Muscle layer of duodenum (tissue), 2 donors: ENCODE measurements around the gene CNN3.

Source experiments
- H3K27ac ChIP-seq: one replicate; pipeline ENCODE4 v1.7.0; 2013; ENCODE audit warnings: mild to moderate bottlenecking, low read length
- H3K27me3 ChIP-seq: one replicate; pipeline ENCODE4 v1.7.0; 2013; ENCODE audit warnings: low read depth, mild to moderate bottlenecking, control low read depth, low read length
- H3K36me3 ChIP-seq, 2 donors: one replicate each; pipeline ENCODE4 v1.7.0; 2013; ENCODE audit warnings: low read length in 2 of 2, control low read depth in 1 of 2, mild to moderate bottlenecking in 1 of 2; ENCODE audit not compliant: insufficient read depth in 2 of 2, control insufficient read depth in 1 of 2
- H3K4me1 ChIP-seq, 2 donors: one replicate each; pipeline ENCODE4 v1.7.0; 2013; ENCODE audit warnings: low read length in 2 of 2, mild to moderate bottlenecking in 2 of 2, control low read depth in 1 of 2, moderate library complexity in 1 of 2; ENCODE audit not compliant: insufficient read depth in 2 of 2, control insufficient read depth in 1 of 2
- H3K4me3 ChIP-seq, 2 donors: one replicate each; pipeline ENCODE4 v1.7.0; 2013; ENCODE audit warnings: low read length in 2 of 2, low read depth in 1 of 2, mild to moderate bottlenecking in 1 of 2
- H3K9me3 ChIP-seq, 2 donors: one replicate each; pipeline ENCODE4 v1.7.0; 2013; ENCODE audit warnings: low read length in 2 of 2, control low read depth in 1 of 2, mild to moderate bottlenecking in 1 of 2; ENCODE audit not compliant: control insufficient read depth in 1 of 2
- donor health status: healthy.

CNN3 gene

DNA sequence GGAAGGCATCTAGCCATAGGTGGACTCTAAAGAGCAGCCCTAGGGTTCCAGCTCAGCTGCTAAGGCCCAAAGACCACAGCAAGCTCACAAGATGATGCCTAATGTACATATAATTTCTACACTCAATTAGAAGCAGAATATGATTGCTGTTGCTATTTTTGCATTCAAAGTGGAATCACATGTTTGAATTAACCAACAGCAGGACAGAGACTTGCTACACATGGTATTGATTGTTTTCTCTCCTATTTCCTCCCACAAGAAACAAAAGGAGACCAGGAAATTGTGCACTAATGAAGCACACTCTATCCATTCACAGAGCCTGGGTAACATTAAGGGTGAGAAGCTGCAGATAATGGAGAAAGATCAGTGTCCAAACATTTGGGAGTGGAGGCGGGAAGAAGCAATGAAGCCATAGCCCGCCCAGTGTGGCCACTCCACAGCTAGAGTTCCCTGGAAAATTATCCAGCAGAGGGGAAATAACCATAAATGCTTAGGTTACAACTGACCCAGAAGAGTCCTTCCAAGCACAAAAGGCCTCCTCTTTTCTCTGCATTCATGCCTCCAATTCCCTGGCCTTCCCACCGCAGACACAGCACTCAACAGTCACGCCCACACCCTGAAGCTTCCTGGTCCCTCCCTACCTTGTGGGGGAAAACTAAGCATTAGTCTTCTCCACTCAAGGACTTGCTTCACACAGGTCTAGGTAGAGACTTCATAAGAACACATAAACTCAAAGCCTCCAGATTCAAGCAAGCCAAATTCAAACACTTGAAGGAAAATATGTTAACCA lies 7.5 kb downstream of the CNN3 start:
- peak overlapping the region in 1 of 2 donors; percentile 44 for H3K4me3 ChIP-seq
- H3K27ac ChIP-seq: peak overlapping the region; percentile 5
- H3K9me3 ChIP-seq: no peaks in the 10 kb centered on the region
- no peaks in the 10 kb centered on the region for H3K36me3 ChIP-seq
- no peaks in the 10 kb centered on the region for H3K27me3 ChIP-seq
- peaks cover 4 to 47% of the 10 kb centered on the region in 2 donors for H3K4me1 ChIP-seq

DNA sequence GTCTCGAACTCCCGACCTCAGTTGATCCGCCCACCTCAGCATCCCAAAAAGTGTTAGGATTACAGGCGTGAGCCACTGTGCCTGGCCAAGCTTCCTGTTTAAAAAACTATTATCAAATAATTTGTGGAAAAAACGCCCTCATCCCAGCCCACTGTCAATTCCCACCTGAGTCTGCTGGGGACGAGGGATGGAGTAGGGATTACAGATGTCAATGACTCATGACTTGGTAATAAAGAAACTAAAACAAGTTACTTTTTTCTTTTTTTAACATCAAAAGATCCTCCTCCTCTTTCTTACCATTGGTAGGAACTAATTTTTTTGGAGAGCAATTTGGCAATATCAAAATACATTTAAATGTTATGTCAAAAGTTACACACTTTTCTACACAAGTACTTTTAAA lies 9.7 kb downstream of the CNN3 start:
- peaks cover 15 to 55% of the 10 kb centered on the region in 2 donors for H3K4me1 ChIP-seq
- no peaks in the 10 kb centered on the region for H3K9me3 ChIP-seq
- H3K36me3 ChIP-seq: no peaks in the 10 kb centered on the region
- no peaks in the 10 kb centered on the region for H3K27me3 ChIP-seq
- H3K4me3 ChIP-seq: no peak overlapping the region
- H3K27ac ChIP-seq: no peak overlapping the region

DNA sequence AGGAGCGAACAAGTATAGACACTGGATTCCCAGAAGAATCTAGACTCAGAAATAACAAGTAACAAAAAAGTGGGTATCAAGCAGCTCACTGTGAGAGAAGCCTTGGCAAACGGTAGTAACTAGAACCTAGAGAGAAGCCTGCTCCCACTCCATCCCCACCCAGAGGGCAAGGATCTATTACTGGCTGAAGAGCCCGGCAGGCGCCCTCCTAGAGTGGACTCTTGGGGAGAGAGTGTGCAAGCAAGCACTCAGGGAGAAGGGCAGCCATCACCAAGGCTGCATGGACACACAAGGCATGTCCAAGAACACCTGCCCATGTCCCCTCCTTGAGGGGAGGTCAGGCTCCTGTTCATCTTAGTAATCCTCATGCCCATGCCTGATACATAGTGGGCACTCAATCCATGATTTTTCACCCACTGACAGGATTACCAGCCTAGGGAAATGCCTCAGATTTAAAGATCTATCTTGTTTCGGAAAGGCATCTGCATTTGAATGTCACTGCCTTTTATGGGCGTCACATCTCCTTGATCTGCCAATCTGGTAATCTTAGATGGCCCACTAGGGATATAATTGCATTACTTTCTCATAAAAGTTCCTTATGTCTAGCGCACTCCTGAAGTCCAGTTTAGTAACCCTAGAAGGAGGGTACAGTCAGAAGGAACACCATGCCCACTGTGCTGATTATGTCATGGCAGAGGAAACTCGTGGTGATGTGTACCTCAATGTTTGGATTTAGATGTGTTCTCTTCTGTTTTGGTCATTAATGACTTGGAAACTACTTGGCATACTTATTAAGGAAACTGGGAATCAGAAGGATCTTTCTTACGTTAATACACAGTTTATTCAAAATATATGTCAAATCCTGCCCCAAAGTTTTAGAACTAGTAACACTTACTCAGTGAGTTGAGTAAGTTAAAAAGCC lies 14.4 kb downstream of the CNN3 start:
- H3K9me3 ChIP-seq: no peaks in the 10 kb centered on the region
- H3K27me3 ChIP-seq: no peaks in the 10 kb centered on the region
- H3K4me1 ChIP-seq: peaks cover 13 to 43% of the 10 kb centered on the region in 2 donors
- H3K36me3 ChIP-seq: peaks cover 0 to 6% of the 10 kb centered on the region in 2 donors
- peak overlapping the region; percentile 40 for H3K27ac ChIP-seq
- H3K4me3 ChIP-seq: peak overlapping the region in 1 of 2 donors; percentile 20

DNA sequence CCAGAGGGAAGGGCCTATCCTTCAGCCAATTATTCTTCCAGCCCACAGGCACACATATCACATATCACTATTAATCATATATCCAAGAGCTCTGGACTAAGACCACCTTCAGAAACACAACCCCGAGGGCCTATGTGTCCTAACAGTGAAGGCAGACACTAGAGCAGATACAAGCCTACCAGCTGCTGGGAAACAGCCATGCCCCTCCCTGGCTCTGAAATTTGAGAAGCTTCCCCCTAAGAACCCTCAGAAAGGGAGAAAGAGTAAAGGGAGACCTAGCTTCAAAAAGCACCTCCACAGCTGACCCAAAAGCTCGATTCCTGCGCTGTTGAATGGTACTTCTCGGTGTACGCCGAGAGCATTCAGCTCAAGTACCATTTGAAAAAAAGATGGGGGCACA lies 17.4 kb downstream of the CNN3 start:
- Histone ChIP-seq H3K36me3 (peaks cover 0 to 6% of the 10 kb centered on the region in 2 donors), H3K4me3 (no peak overlapping the region), H3K9me3 (no peaks in the 10 kb centered on the region), H3K4me1 (peaks cover 13 to 66% of the 10 kb centered on the region in 2 donors), H3K27ac (no peak overlapping the region), H3K27me3 (no peaks in the 10 kb centered on the region)

DNA sequence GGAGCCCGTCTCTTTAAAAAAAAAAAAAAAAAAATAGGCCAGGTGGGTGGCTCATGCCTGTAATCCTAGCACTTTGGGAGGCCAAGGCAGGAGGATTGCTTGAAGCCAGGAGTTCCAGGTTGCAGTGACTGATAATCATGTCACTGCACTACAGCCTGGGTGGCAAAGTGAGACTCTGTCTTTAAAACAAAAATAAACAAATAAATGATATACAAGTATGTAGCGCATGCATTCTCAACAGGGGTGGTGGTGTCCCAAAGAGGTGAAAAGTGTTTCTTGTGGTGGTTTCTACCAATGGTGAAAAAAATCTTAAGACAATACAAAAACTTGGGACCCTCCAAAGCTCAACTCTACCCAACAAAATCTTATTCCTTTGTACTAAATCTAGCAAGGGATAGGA lies 17.9 kb downstream of the CNN3 start:
- Histone ChIP-seq H3K4me1 (peaks cover 13 to 71% of the 10 kb centered on the region in 2 donors), H3K4me3 (no peak overlapping the region), H3K27me3 (no peaks in the 10 kb centered on the region), H3K27ac (no peak overlapping the region), H3K9me3 (no peaks in the 10 kb centered on the region), H3K36me3 (peaks cover 0 to 6% of the 10 kb centered on the region in 2 donors)

DNA sequence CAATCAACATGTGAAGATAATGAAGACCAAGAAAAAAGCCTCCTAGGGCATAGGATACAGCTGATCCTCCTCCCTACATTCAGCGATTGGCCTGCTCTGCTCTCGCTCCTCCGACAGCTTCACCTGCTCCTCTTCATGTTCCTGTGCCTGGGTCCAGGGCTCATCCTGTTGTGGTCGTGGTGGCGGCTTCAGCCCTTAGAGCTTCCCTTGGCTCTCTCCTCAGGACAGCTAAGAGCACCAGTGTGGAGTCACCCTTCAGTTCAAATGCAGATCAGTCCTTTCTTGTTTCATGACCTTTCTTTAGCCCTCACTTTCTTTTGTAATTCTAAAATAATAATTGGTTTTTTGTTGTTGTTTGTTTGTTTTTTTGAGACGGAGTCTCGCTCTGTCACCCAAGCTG lies 18.7 kb downstream of the CNN3 start:
- Histone ChIP-seq H3K36me3 (peaks cover 0 to 6% of the 10 kb centered on the region in 2 donors), H3K4me3 (no peak overlapping the region), H3K9me3 (no peaks in the 10 kb centered on the region), H3K27ac (no peak overlapping the region), H3K27me3 (no peaks in the 10 kb centered on the region), H3K4me1 (peaks cover 8 to 72% of the 10 kb centered on the region in 2 donors)

DNA sequence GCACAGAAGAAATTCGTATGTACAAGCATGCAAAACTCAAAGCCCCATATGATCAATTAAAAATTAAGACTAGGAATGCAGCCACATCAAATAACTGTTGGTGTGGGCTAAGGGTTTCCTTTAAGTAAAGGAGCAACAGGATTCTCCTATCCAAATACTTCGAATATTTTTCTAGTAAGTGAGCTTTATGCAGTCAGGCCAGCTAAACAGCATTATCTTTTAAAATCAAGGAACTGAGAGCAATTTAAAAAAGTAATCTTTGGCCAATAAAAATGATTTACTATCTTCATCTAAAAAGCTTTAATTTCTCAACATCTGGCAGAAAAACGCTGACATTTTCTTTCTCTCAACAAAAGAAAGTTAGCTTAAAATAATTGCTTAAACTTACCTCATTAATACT lies 19.8 kb downstream of the CNN3 start:
- no peaks in the 10 kb centered on the region for H3K9me3 ChIP-seq
- no peak overlapping the region for H3K4me3 ChIP-seq
- peaks cover 0 to 6% of the 10 kb centered on the region in 2 donors for H3K36me3 ChIP-seq
- no peaks in the 10 kb centered on the region for H3K27me3 ChIP-seq
- H3K27ac ChIP-seq: no peak overlapping the region
- H3K4me1 ChIP-seq: peaks cover under 1 to 73% of the 10 kb centered on the region in 2 donors

DNA sequence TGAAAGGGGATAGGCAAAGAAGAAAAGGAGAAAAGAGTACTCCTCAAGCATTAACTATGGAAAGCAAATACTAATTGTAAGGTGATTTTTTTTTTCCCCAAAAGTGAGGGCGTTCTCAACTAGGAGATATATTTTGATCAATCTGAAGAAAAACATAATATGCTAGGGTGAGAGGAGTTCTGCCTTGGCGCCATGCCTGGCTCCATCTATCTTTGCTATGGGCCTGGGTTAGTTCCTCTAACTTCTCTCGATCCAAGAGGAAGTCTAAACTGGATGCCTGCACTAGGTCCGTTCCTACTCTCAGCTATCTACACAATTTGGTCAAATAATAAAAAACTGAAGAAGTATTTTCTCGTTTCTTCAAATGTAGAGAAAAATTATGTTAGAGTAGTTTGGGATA lies 20.5 kb downstream of the CNN3 start:
- Histone ChIP-seq H3K27me3 (no peaks in the 10 kb centered on the region), H3K4me3 (no peak overlapping the region), H3K4me1 (peaks cover 0 to 73% of the 10 kb centered on the region in 2 donors), H3K27ac (no peak overlapping the region), H3K9me3 (no peaks in the 10 kb centered on the region), H3K36me3 (peaks cover 0 to 14% of the 10 kb centered on the region in 2 donors)

DNA sequence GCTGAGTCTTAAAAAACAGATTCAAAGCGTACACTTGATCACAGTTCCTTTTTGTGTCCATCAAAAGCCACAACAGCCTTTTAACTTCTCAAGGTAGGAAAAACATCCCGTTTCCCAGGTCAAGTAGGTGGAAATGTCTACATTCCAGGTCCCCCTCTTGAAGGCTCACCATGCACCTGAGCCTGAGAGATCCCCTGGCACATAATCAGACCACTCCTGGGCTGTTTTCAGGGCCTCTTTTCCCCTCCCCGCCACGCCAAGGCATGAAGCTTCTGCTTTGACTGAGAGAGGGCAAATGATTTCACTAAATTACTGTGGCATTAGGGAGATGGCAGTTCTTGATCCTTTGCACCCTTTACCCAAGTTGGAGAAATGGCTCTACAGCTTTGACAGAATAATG lies 21.7 kb downstream of the CNN3 start:
- H3K27ac ChIP-seq: no peak overlapping the region
- no peaks in the 10 kb centered on the region for H3K27me3 ChIP-seq
- H3K4me1 ChIP-seq: peaks cover 0 to 64% of the 10 kb centered on the region in 2 donors

DNA sequence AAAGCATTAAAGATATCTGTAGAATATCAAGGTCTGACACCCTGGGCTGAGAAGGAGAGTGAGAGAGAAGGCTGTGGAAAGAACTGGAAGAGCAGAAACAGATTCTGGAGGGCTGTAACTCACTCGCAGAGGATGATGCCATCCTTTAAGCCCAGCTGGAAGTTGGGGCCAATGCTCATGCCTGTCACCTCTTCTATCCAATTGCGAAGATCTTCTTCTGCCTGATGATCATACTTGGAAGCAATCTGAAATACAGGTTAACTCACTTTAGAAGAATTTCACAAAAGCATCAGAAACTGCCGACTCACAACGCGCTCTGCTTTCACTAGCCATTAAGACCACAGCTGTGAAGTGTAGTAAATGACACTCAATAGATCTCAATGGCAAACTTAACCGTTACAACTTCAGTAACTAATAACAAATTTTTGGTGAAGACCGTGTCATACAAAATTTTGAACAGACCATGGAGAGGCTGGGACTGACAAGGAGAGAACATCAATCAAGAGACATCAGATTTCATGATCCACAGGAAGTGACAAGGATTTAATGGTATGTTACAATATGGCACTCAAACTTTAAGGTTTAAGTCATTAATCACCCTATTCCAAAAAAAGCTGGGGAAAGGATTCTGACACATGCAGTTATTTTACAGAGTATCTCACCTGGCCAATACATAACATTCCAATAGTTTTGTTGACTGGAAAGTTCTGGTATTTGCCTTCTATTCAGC lies 23.5 kb downstream of the CNN3 start:
- Histone ChIP-seq H3K27ac (peak overlapping the region; percentile 49), H3K27me3 (no peaks in the 10 kb centered on the region), H3K9me3 (no peaks in the 10 kb centered on the region), H3K4me3 (no peak overlapping the region), H3K36me3 (peaks cover 6 to 20% of the 10 kb centered on the region in 2 donors), H3K4me1 (peaks cover 6 to 74% of the 10 kb centered on the region in 2 donors)

More for the DNA sequence above, 21.7 kb downstream of the CNN3 start:
- no peak overlapping the region for H3K4me3 ChIP-seq
- H3K9me3 ChIP-seq: no peaks in the 10 kb centered on the region
- H3K36me3 ChIP-seq: peaks cover 0 to 14% of the 10 kb centered on the region in 2 donors

DNA sequence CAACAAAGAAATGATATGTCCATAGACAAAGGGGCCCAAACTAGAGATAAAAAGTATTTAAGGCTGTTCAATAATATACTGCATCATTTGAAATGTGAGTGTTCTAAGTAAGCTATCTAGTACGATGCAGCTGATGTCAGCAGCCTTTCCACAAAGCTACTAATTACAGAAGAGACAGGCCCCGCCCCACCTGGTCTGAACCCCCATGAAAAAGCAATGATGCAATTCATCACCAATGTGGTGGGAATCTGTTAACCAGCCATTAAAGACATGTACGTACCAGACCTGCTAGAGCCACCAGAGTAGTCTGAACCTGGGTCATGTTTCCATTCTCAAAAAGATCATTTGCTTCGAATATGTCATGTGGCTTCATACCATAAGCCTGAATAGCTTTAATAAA lies 25.1 kb downstream of the CNN3 start:
- Histone ChIP-seq H3K9me3 (no peaks in the 10 kb centered on the region), H3K4me3 (no peak overlapping the region), H3K27ac (no peak overlapping the region), H3K27me3 (no peaks in the 10 kb centered on the region), H3K4me1 (peaks cover 6 to 70% of the 10 kb centered on the region in 2 donors), H3K36me3 (peaks cover 18 to 32% of the 10 kb centered on the region in 2 donors)
